Left lung (tissue), 10 donors: ENCODE data around the gene KRTAP10-1. TPM values are rescaled to one million over a fixed set of nuclear protein-coding genes. Genes with fewer than 3 reads are reported as not detected.

Source experiments
- ATAC-seq: fragments of 200-7000 bp; cut with Tn5 transposase; one replicate; pipeline ENCODE4 v1.9.1; 2020; ENCODE audit warnings: moderate library complexity
- DNase-seq, 4 donors: peaks; one replicate each; pipeline ENCODE4 v3.0.0-alpha.2; 2013 to 2020
- H3K27ac ChIP-seq, 2 donors: fragments of 200-600 bp; sonication (generic) in 1 of 2; one replicate each; pipeline versions ENCODE4 v1.5.0 to v1.8.0; 2020 to 2021
- H3K27me3 ChIP-seq, 2 donors: fragments of 200-600 bp; sonication (generic) in 1 of 2; one replicate each; pipeline versions ENCODE4 v1.5.0 to v1.8.0; 2020 to 2021
- H3K36me3 ChIP-seq, 2 donors: fragments of 200-600 bp; sonication (generic) in 1 of 2; one replicate each; pipeline versions ENCODE4 v1.5.0 to v1.8.0; 2020 to 2021
- H3K4me1 ChIP-seq, 2 donors: fragments of 200-600 bp; one replicate each; pipeline ENCODE4 v1.8.0; 2021
- H3K4me3 ChIP-seq, 2 donors: fragments of 200-600 bp; sonication (generic) in 1 of 2; one replicate each; pipeline versions ENCODE4 v1.5.0 to v1.8.0; 2020 to 2021; ENCODE audit warnings: mild to moderate bottlenecking in 1 of 2
- H3K9me3 ChIP-seq, 2 donors: fragments of 200-600 bp; sonication (generic) in 1 of 2; one replicate each; pipeline versions ENCODE4 v1.5.0 to v1.8.0; 2020 to 2021
- intact Hi-C, 2 donors: fragments of 100-400 bp; cut with DNase I; formaldehyde crosslinking; loops; one replicate each; pipeline versions ENCODE4 v1.11.2 to v1.14.2; 2022
- polyA plus RNA-seq, 6 donors: library from polyadenylated mRNA; unstranded; fragments of 120-200 nt; gene quantifications; one replicate each; pipeline ENCODE4 v1.2.1, GENCODE V29; 2013; ENCODE audit not compliant: insufficient read length in 6 of 6
- total RNA-seq, 2 donors: library from RNA; stranded (reverse); fragmentation: NEBNext Ultra II Directional; extraction: Animal tissue kit (Norgen Biotek cat#: 25700); gene quantifications; one replicate each; pipeline ENCODE4 v1.2.1, GENCODE V29; 2021
- TF ChIP-seq, protein P1 (sequence below), 2 donors: fragments of 200-600 bp; sonication (generic) in 1 of 2; IDR thresholded peaks; one replicate each; pipeline versions ENCODE4 v1.5.0 to v1.8.0; 2021; ENCODE audit warnings: antibody characterized with exemption in 2 of 2
- donor health status: DM: no; HTN: yes; CAD: no.
- donor health status: DM: no; HTN: no; CAD: no.

Gene KRTAP10-1
- total and polyA plus RNA-seq, 8 donors = not detected

DNA sequence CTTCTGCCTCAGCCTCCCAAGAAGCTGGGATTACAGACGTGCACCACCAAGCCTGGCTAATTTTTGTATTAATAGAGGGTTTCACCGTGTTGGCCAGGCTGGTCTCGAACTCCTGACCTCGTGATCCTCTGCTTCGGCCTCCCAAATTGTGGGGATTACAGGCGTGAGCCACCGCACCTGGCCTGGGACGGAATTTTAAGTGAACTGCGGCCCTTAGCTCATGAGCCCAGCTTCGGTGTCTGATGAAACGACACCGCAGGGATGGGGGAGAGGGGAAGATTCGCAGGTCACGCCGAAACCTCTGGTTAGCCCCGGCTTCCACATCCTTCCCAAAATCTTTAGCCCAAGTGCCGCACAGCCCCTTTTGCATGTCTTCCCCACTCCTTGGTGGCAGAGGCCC lies 45.6 kb downstream of the KRTAP10-1 start:
- Histone ChIP-seq H3K27me3 (peaks cover 0 to 31% of the 10 kb centered on the region in 2 donors), H3K4me3 (no peak overlapping the region), H3K27ac (no peak overlapping the region), H3K9me3 (peaks cover 0 to 19% of the 10 kb centered on the region in 2 donors), H3K4me1 (no peaks in the 10 kb centered on the region), H3K36me3 (no peaks in the 10 kb centered on the region)
- intact Hi-C loops = no loop called here
- DNase-seq = no peak
- TF ChIP-seq, protein P1, sequence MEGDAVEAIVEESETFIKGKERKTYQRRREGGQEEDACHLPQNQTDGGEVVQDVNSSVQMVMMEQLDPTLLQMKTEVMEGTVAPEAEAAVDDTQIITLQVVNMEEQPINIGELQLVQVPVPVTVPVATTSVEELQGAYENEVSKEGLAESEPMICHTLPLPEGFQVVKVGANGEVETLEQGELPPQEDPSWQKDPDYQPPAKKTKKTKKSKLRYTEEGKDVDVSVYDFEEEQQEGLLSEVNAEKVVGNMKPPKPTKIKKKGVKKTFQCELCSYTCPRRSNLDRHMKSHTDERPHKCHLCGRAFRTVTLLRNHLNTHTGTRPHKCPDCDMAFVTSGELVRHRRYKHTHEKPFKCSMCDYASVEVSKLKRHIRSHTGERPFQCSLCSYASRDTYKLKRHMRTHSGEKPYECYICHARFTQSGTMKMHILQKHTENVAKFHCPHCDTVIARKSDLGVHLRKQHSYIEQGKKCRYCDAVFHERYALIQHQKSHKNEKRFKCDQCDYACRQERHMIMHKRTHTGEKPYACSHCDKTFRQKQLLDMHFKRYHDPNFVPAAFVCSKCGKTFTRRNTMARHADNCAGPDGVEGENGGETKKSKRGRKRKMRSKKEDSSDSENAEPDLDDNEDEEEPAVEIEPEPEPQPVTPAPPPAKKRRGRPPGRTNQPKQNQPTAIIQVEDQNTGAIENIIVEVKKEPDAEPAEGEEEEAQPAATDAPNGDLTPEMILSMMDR (IDR thresholded peaks at IDR 0.05) = no peak
- no peak for ATAC-seq

DNA sequence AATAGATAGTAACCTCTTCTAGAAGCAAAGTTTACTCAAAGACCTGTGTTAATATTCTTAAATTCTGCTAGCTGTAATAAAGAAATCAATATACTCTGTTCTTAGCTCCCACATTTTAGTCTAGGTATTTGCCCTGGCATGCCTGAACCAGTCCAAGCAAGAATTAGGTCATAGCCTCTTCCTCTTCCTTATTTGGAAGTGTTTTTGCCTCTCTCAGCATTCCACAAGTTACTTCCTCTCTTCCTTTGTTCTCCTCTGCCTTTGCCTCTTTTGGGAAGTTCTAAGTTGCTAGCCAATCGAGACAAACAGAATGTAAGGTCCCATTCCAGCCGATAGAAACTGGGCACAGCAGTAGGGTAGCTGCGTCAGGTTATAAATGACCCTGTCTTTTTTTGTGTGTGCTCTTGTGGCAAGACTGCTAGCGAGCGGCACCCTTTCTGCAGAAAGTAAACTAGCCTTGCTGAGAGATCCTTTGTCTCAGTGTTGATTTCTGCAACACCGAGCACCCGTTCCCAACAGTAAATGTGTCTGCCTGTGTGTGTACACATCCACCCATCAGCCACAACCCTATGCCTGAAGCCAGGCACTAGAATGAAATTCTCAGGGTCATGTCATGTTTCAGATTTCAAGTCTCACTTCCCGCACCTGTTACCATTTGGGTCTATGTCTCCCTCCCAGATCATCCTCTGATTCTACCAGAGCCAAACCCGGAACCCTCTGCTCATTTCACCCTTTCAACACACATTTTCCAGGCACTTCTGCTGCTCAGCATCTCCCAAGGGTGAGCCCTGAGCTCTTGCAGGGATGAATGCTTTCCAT lies 47.2 kb downstream of the KRTAP10-1 start:
- intact Hi-C loops = no loop called here
- Histone ChIP-seq H3K27ac (no peak overlapping the region), H3K4me1 (no peaks in the 10 kb centered on the region), H3K36me3 (no peaks in the 10 kb centered on the region), H3K4me3 (no peak overlapping the region), H3K27me3 (peaks cover 0 to 15% of the 10 kb centered on the region in 2 donors), H3K9me3 (peaks cover 0 to 23% of the 10 kb centered on the region in 2 donors)
- DNase-seq = no peak
- ATAC-seq = no peak
- TF ChIP-seq, protein P1 (IDR thresholded peaks at IDR 0.05) = no peak

DNA sequence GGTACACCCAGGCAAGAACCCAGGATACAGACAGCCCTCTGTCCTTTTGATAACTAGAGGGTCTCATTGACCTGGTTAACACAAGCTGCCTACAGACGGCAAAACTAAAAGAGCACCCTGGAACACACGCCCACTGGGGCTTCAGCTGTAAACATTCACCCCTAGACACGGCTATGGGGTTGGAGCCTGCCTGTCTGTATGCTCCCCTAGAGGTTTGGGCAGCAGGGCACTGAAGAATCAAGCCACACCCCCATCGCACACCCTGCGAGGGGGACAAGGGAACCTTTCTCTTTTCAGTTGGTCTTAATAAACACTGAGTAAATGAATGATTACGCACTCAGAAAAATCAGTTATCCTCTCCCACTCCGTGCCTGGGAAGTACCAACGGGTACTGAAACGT lies 49.2 kb downstream of the KRTAP10-1 start:
- intact Hi-C loops = no loop called here
- no peaks in the 10 kb centered on the region for H3K36me3 ChIP-seq
- H3K4me3 ChIP-seq = no peak overlapping the region
- peaks cover 0 to 23% of the 10 kb centered on the region in 2 donors for H3K9me3 ChIP-seq
- no peak overlapping the region for H3K27ac ChIP-seq
- DNase-seq = no peak
- peaks cover 0 to under 1% of the 10 kb centered on the region in 2 donors for H3K27me3 ChIP-seq
- TF ChIP-seq, protein P1 (IDR thresholded peaks at IDR 0.05) = no peak
- H3K4me1 ChIP-seq = no peaks in the 10 kb centered on the region
- no peak for ATAC-seq

DNA sequence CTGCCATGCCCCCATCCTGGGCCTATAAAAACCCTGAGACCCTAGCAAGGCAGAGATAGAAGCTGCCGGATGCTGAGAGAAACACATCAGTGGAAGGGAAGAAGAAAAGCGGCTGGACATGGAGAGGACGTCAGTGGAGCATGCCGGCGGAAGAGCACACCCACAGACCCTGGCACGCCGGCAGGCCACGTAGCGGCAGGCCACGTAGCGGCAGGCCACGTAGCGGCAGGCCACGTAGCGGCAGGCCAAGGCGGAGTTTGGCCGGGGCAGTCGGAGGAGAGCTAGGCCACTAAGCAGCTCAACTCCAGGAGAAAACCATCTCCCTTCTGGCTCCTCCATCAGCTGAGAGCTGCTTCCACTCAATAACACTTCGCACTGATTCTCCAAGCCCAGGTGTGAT lies 49.6 kb downstream of the KRTAP10-1 start:
- TF ChIP-seq, protein P1 (IDR thresholded peaks at IDR 0.05) = no peak
- no peak for DNase-seq
- H3K27ac ChIP-seq = no peak overlapping the region
- H3K27me3 ChIP-seq = no peaks in the 10 kb centered on the region
- no peaks in the 10 kb centered on the region for H3K36me3 ChIP-seq
- H3K4me3 ChIP-seq = no peak overlapping the region
- no peak for ATAC-seq
- intact Hi-C loops = no loop called here
- H3K9me3 ChIP-seq = peaks cover 0 to 23% of the 10 kb centered on the region in 2 donors
- H3K4me1 ChIP-seq = no peaks in the 10 kb centered on the region

DNA sequence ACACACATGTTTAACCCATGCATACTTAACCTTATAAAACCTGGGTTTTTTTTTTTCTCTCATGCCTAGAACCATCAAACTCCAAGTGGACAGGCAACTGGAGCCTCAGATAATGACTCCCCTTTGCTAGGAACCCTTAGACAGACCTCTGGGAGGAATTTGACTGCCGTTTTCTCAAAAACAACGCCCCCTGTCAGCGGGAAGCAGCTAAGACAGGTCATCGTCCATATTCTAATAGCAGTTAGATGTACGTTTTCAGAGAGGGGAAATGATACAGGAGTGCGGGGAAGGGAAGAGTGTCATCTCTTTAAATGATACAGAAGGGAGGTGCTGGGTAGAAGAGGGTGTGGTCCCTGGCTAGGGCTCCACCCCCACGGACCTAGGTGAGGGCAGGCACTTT lies 50.0 kb downstream of the KRTAP10-1 start:
- ATAC-seq (no peak), DNase-seq (no peak)
- Histone ChIP-seq H3K4me3 (no peak overlapping the region), H3K36me3 (no peaks in the 10 kb centered on the region), H3K9me3 (peaks cover 0 to 23% of the 10 kb centered on the region in 2 donors), H3K4me1 (no peaks in the 10 kb centered on the region), H3K27me3 (no peaks in the 10 kb centered on the region), H3K27ac (no peak overlapping the region)
- intact Hi-C loops = no loop called here
- TF ChIP-seq, protein P1 (IDR thresholded peaks at IDR 0.05) = no peak

Other genes starting within 250 kb of the KRTAP10-1 start
- 100 to 1,000 TPM; 109 to 116 TPM for gene PFKL, start 240.1 kb downstream of the KRTAP10-1 start, total RNA-seq
- 100 to 1,000 TPM in 1 of 6 donors, 10 to 100 TPM in 5; 80.3 to 110 (median 87.1) TPM for gene PFKL, start 240.1 kb downstream of the KRTAP10-1 start, polyA plus RNA-seq
- 10 to 100 TPM; 20.8 to 21.4 TPM for gene CFAP410, start 200.8 kb downstream of the KRTAP10-1 start, total RNA-seq
- gene CFAP410, start 200.8 kb downstream of the KRTAP10-1 start, polyA plus RNA-seq = 10 to 100 TPM; 16.5 to 31.5 (median 20.7) TPM
- gene TRPM2, start 186.6 kb downstream of the KRTAP10-1 start, total RNA-seq = 10 to 100 TPM; 11.0 to 25.6 TPM
- 1 to 10 TPM; 1.2 to 1.8 (median 1.5) TPM for gene TRPM2, start 186.6 kb downstream of the KRTAP10-1 start, polyA plus RNA-seq
- gene LRRC3, start 84.7 kb downstream of the KRTAP10-1 start, total RNA-seq = 1 to 10 TPM; 2.4 to 5.7 TPM
- gene LRRC3, start 84.7 kb downstream of the KRTAP10-1 start, polyA plus RNA-seq = 1 to 10 TPM; 4.9 to 7.0 (median 6.3) TPM
- gene KRTAP10-2, start 11.3 kb upstream of the KRTAP10-1 start, total RNA-seq = under 1 TPM in 1 of 2 donors, not detected in 1; 0.24 TPM
- not detected for gene KRTAP10-2, start 11.3 kb upstream of the KRTAP10-1 start, polyA plus RNA-seq
- not detected for gene KRTAP10-3, start 18.6 kb upstream of the KRTAP10-1 start, total RNA-seq
- not detected for gene KRTAP10-3, start 18.6 kb upstream of the KRTAP10-1 start, polyA plus RNA-seq
- gene KRTAP10-4, start 33.5 kb upstream of the KRTAP10-1 start, total RNA-seq = not detected
- gene KRTAP10-4, start 33.5 kb upstream of the KRTAP10-1 start, polyA plus RNA-seq = not detected
- gene KRTAP10-5, start 40.4 kb upstream of the KRTAP10-1 start, total RNA-seq = not detected
- not detected for gene KRTAP10-5, start 40.4 kb upstream of the KRTAP10-1 start, polyA plus RNA-seq
- gene KRTAP10-6, start 52.3 kb upstream of the KRTAP10-1 start, total RNA-seq = not detected
- gene KRTAP10-6, start 52.3 kb upstream of the KRTAP10-1 start, polyA plus RNA-seq = not detected
- gene KRTAP10-7, start 60.4 kb upstream of the KRTAP10-1 start, total RNA-seq = not detected
- not detected for gene KRTAP10-7, start 60.4 kb upstream of the KRTAP10-1 start, polyA plus RNA-seq
- not detected for gene KRTAP10-8, start 71.9 kb upstream of the KRTAP10-1 start, total RNA-seq
- gene KRTAP10-8, start 71.9 kb upstream of the KRTAP10-1 start, polyA plus RNA-seq = not detected
- gene KRTAP10-9, start 86.9 kb upstream of the KRTAP10-1 start, total RNA-seq = not detected
- not detected for gene KRTAP10-9, start 86.9 kb upstream of the KRTAP10-1 start, polyA plus RNA-seq
- gene KRTAP10-10, start 97.2 kb upstream of the KRTAP10-1 start, total RNA-seq = not detected
- gene KRTAP10-10, start 97.2 kb upstream of the KRTAP10-1 start, polyA plus RNA-seq = not detected
- not detected for gene KRTAP10-11, start 106.2 kb upstream of the KRTAP10-1 start, total RNA-seq
- gene KRTAP10-11, start 106.2 kb upstream of the KRTAP10-1 start, polyA plus RNA-seq = not detected
- not detected for gene KRTAP12-4, start 114.5 kb upstream of the KRTAP10-1 start, total RNA-seq
- not detected for gene KRTAP12-4, start 114.5 kb upstream of the KRTAP10-1 start, polyA plus RNA-seq
- not detected for gene KRTAP12-3, start 117.7 kb upstream of the KRTAP10-1 start, total RNA-seq
- not detected for gene KRTAP12-3, start 117.7 kb upstream of the KRTAP10-1 start, polyA plus RNA-seq
- gene KRTAP12-2, start 126.7 kb upstream of the KRTAP10-1 start, total RNA-seq = not detected
- gene KRTAP12-2, start 126.7 kb upstream of the KRTAP10-1 start, polyA plus RNA-seq = not detected
- gene KRTAP12-1, start 142.0 kb upstream of the KRTAP10-1 start, total RNA-seq = not detected
- gene KRTAP12-1, start 142.0 kb upstream of the KRTAP10-1 start, polyA plus RNA-seq = not detected
- gene KRTAP10-12, start 157.0 kb upstream of the KRTAP10-1 start, total RNA-seq = not detected
- not detected for gene KRTAP10-12, start 157.0 kb upstream of the KRTAP10-1 start, polyA plus RNA-seq
- gene TSPEAR, start 171.4 kb upstream of the KRTAP10-1 start, total RNA-seq = under 1 TPM; 0.10 to 0.26 TPM
- gene TSPEAR, start 171.4 kb upstream of the KRTAP10-1 start, polyA plus RNA-seq = 1 to 10 TPM; 2.4 to 4.7 (median 3.5) TPM